GOT3 (cell line): ENCODE measurements around the gene PPARD.
"Not testable (repeated sequence)": the region's sequence is repeated elsewhere in the genome, so short reads cannot be mapped to it uniquely, and the experiment has no call there.

Experiments used
- DNase-seq: peaks from one replicate; lab custom pipeline; 2025; ENCODE audit warnings: mixed read lengths; lab: John Stamatoyannopoulos, UW

The PPARD gene

DNA sequence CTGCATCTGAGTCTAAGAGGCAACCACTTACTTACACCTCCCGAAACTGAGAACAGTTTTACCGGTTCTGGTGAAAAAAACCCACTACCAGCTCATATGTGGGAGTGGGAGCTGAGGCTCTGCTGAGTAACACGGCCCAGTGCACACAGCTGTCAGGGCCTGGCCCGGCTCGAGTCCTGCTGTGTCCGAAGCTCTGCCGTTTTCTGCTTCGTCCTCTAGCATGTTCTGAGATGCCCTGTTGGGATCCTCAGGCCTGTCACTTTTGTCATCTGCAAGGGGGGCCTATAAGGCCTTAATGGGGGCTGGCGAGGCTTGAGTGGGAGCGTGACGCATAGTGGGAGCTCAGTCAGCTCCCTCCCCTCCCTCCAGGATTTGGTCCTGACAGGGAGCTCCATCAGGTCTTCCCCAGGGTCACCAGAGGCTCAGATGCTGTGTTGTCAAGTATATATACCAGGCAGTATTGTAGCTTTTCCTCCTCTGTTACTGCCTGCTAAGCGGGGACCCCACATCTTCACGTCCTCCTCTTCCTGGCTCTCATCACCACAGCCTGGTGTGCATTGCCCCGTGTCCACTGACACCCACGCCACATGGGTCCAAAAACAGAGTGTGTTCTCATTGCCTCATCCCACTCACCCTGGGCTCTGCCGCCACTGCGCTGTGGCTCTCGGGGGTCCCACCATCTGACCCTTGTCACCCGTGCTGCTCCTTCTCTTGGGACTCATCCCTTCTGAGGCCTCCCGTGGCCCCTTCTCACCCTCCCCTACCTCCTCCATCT lies 64.5 kb downstream of the PPARD start:
- no peak for DNase-seq

- DNase-seq, result no peak
Observed at GRCh38 chr6:35409245-35409644, 66.9 kb downstream of the PPARD start.

- no peak for DNase-seq
Observed at GRCh38 chr6:35410131-35410530, 67.8 kb downstream of the PPARD start.

GRCh38 chr6:35411066-35411465 lies 68.7 kb downstream of the PPARD start:
- DNase-seq, result no peak

DNA sequence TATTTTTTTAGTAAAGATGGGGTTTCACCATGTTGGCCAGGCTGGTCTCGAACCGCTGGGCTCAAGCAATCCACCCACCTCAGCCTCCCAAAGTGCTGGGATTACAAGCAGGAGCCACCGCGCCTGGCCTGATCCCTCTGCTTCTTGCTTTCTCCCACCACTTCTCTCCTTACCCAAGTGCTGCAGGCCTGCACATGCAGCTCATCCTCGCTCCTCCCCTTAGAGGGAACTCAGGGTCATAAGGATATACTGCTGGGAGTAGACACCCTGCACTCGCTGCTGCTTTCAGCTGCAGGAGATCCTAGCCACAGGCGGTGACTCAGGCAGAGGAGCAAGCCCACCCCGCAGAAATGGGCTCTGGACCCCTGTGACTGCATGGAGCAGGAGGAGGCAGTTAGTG lies 69.7 kb downstream of the PPARD start:
- no peak for DNase-seq

DNA sequence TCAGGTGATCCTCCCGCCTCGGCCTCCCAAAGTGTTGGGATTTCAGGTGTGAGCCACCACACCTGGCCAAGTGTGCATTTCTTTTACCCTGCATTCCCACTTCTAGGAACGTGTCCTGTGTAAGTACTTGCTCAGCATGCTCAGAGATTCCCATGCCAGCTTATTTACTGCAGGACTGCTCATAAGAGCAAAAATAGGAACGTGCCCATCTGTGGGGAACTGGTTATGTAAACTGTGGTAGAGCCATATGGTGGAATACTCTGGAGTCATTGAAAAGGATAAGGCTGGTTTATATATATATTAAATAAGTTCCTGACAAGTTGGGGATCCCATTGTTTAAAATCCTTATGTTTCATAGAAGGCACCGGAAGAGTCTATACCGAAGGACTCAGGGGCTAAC lies 71.6 kb downstream of the PPARD start:
- no peak for DNase-seq

GRCh38 chr6:35415065-35415891 lies 72.9 kb downstream of the PPARD start:
- no peak for DNase-seq

GRCh38 chr6:35417979-35418661 lies 75.8 kb downstream of the PPARD start:
- DNase-seq, result no peak

GRCh38 chr6:35419417-35419816 lies 77.1 kb downstream of the PPARD start:
- DNase-seq, result no peak

DNA sequence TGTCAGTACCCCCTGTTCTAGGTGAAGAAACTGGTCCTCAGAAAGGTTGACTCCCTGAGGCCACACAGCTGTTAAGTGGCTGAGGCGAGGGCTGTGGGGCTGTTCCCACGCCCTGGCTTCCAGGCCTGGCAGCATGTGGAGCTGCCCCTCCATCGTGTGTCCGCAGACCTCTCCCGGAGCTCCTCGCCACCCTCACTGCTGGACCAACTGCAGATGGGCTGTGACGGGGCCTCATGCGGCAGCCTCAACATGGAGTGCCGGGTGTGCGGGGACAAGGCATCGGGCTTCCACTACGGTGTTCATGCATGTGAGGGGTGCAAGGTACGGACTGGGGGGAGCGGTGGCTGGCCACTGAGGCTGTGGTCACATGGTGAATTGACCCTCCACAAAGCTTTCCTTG lies 77.6 kb downstream of the PPARD start:
- no peak for DNase-seq

- no peak for DNase-seq
Observed at GRCh38 chr6:35425284-35425683, 82.9 kb downstream of the PPARD start.

DNA sequence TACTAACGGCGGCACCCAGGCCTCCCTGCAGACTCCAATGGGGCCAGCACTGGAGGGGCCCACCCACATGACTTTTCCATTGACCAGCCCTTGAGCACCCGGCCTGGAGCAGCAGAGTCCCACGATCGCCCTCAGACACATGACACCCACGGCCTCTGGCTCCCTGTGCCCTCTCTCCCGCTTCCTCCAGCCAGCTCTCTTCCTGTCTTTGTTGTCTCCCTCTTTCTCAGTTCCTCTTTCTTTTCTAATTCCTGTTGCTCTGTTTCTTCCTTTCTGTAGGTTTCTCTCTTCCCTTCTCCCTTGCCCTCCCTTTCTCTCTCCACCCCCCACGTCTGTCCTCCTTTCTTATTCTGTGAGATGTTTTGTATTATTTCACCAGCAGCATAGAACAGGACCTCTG lies 83.7 kb downstream of the PPARD start:
- no peak for DNase-seq

DNA sequence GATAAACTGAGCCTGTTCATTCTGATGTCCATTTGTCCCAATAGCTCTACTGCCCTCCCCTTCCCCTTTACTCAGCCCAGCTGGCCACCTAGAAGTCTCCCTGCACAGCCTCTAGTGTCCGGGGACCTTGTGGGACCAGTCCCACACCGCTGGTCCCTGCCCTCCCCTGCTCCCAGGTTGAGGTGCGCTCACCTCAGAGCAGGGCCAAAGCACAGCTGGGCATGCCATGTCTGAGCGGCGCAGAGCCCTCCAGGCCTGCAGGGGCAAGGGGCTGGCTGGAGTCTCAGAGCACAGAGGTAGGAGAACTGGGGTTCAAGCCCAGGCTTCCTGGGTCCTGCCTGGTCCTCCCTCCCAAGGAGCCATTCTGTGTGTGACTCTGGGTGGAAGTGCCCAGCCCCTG lies 85.1 kb downstream of the PPARD start:
- no peak for DNase-seq

DNA sequence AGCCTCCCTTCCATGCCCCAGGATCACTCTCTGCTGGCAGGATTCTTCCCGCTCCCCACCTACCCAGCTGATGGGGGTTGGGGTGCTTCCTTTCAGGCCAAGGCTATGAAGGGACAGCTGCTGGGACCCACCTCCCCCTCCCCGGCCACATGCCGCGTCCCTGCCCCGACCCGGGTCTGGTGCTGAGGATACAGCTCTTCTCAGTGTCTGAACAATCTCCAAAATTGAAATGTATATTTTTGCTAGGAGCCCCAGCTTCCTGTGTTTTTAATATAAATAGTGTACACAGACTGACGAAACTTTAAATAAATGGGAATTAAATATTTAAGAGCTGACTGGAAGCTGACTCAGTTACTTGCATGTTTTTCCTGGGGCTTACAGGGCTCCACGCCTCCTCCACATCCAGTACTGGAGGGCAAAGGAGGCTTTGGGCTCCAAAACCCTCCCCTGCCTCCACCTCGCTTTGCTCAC lies 85.5 kb downstream of the PPARD start:
- DNase-seq, result no peak

- no peak for DNase-seq
Observed at GRCh38 chr6:35428421-35429149, 86.2 kb downstream of the PPARD start.

GRCh38 chr6:35429463-35429862 lies 87.1 kb downstream of the PPARD start:
- DNase-seq, result no peak

GRCh38 chr6:35432291-35432690 lies 89.9 kb downstream of the PPARD start:
- no peak for DNase-seq

DNA sequence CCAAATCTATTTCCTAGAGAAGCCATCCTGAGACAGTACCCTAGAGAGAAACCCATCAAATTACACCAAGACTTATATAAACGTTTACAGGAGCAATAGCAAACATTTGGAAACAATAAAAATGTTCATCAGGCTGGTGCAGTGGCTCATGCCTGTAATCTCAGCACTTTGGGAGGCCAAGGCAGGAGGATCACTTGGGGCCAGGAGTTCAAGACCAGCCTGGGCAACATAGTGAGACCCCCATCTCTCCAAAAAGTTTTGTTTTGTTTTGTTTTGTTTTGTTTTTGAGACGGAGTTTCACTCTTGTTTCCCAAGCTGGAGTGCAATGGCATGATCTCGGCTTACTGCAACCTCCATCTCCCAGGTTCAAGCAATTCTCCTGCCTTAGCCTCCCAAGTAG lies 90.3 kb downstream of the PPARD start:
- not testable (repeated sequence) for DNase-seq

DNA sequence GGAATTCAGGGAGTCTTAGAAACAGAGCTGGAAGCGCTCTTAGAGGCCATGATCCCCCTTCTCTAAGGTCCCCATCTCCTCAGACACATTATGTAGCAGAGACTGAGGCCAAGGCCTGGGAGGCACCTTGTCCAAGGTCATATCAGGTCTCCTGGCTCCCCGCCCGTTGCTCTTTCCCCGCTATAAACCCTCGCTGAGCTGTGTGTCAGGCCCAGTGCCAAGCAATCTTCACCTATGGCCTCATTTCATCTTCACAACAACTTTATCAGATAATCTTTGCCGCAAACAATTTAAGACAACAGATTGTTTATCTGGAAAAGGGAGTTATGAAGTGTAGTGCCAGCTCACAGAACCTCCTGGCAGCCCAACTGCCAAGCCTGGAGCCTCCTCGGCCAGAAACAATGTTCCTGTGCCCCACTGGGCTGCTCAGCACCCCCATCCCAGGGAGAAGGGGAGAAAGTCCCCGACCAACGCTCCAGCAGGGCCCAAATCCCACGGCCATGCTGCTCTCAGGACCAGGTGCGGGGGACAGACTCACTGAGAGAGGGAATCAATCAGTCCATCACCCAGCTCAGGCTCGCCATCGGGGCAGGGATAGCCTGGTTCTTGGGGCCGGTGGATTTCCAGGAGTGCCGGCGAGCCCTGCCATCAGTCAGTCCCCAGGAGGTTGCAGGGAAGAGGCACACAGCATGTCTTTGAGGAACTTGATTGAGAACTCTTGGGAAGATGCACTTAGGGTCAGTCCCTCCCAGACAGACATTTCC lies 92.9 kb downstream of the PPARD start:
- no peak for DNase-seq

DNA sequence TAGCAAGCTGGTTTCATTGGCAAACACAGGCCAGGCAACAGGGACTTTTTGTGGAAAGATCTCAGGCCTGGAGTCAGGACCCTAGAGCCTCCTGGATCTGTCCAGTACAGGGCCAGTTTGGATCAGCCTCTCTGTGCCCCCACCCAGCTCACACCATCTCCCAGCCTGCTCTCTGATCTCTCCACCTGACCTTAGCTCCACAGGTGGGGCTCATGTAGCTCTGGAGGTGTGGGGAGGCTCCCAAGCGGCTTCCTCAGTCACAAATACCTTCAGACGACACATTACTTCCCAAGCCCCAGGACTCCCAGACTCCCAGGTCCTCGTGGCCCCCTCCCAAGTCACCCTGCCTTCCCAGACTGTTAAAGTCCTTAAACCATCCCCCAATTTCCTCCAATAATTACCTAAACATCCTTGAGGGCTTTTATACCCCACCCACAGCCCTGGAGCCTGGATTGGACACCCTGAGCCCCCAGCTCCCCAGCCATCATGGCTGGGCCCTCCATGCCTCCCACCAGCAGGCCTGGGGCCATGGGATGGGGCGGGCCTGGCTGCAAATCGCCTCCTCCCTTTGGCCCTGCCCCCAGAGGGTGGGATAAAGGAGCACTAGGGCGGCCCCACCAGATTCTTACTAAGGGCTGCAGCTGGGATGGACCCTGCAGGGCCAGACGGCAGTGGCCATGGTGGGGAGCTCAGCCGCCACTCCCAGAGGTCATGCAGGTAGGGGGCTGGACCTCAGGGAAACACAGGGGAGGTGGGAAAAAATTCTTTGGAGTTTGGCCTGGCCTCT lies 93.9 kb downstream of the PPARD start:
- no peak for DNase-seq
